Mammary epithelial cell (primary cell): ENCODE measurements around the gene ABCC6.

Experiments
- CTCF ChIP-seq, 2 donors: IDR thresholded peaks in 1 of 2; conservative IDR thresholded peaks in 1 of 2; 2 replicates each; pipeline ENCODE4 v1.5.1; 2011 to 2012; ENCODE audit warnings: inconsistent platforms in 2 of 2, low read length in 2 of 2, mild to moderate bottlenecking in 2 of 2, control low read depth in 1 of 2, low read depth in 1 of 2; ENCODE audit not compliant: insufficient read depth in 1 of 2; ENCODE audit errors: extremely low read depth in 1 of 2
- EZH2 ChIP-seq: IDR thresholded peaks from 2 replicates; pipeline ENCODE4 v1.6.1; 2012; ENCODE audit warnings: low read length, inconsistent platforms, borderline replicate concordance

- TF ChIP-seq EZH2 (no peak), CTCF (conservative IDR thresholded peaks at IDR 0.05 in 1 of 2, IDR thresholded peaks at IDR 0.05 in 1 of 2; ENCODE audit: extremely low read depth in 1 of 2, insufficient read depth in 1 of 2, low read depth in 1 of 2, low read length in 2 of 2) (no peak)
Measured at GRCh38 chr16:16124974-16125373, 98.3 kb downstream of the ABCC6 start.
